ENCODE results near the gene EDDM13.

DNA sequence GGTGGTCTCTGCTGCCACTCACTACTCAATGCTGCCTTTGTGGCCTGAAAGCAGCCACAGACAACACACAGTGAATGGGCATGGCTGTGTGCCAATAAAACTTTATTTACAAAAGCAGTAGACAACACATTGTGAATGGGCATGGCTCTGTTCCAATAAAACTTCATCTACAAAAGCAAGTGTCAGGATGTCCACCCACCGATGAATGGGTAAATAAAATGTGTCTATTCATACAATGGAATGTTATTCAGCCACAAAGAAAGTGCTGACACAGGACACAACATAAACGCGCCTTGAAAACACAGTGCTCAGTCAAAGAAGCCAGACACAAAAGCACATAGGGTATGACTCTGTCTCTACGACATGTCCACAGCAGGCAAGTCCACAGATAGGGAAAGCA lies 22.0 kb downstream of the EDDM13 start:
- TF ChIP-seq, protein P1, sequence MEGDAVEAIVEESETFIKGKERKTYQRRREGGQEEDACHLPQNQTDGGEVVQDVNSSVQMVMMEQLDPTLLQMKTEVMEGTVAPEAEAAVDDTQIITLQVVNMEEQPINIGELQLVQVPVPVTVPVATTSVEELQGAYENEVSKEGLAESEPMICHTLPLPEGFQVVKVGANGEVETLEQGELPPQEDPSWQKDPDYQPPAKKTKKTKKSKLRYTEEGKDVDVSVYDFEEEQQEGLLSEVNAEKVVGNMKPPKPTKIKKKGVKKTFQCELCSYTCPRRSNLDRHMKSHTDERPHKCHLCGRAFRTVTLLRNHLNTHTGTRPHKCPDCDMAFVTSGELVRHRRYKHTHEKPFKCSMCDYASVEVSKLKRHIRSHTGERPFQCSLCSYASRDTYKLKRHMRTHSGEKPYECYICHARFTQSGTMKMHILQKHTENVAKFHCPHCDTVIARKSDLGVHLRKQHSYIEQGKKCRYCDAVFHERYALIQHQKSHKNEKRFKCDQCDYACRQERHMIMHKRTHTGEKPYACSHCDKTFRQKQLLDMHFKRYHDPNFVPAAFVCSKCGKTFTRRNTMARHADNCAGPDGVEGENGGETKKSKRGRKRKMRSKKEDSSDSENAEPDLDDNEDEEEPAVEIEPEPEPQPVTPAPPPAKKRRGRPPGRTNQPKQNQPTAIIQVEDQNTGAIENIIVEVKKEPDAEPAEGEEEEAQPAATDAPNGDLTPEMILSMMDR (IDR thresholded peaks at IDR 0.05), result no peak
- TF ChIP-seq POLR2A (IDR thresholded peaks at IDR 0.05), result no peak

Data from adrenal gland (tissue), 5 donors.